GM19452 (cell line): ENCODE data around the gene MAGOHB.

Experiments used
- ATAC-seq: cut with Tn5 transposase; IDR thresholded peaks from one replicate; pipeline ENCODE4 v1.9.1; 2021; ENCODE audit not compliant: unreplicated experiment

MAGOHB gene

DNA sequence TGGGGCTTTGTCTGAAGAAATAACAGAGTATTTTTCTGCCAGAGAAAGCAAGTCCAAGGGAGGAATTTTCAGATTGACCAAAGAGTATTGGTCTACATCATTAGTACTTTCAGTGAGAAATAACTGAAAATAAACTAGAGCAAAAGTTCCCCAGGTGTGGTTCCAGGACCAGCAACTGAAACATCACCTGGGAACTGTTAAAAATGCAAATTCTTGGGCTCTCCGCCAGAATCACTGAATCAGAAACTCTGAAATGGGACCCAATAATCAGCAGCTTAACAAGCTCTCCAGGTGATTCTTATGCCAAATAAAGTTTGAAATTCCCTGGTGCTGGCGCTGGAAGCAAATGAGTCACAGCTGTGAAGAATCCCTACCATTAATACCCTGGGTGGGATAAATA is 55.6 kb downstream of the MAGOHB start:
- ATAC-seq = peak; percentile 62

DNA sequence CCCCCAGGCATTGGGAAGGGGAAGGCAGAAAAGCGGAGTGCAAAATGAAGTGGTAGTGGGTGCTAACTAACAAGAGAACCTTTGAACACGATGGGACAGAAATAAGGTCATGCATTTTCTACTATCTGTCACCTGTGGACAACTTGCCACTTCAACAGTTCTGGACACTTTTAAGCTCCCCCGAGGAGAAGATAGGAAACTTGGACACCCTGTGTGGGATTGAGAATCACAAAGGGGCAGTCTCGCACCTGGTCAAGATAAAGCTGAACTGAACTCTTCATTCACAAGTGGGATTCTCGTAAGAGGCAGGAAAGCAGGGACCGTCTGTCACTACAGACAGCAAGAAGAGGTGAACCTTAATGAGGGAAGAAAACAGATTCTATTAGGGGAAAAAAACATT is 56.1 kb downstream of the MAGOHB start:
- no peak for ATAC-seq

DNA sequence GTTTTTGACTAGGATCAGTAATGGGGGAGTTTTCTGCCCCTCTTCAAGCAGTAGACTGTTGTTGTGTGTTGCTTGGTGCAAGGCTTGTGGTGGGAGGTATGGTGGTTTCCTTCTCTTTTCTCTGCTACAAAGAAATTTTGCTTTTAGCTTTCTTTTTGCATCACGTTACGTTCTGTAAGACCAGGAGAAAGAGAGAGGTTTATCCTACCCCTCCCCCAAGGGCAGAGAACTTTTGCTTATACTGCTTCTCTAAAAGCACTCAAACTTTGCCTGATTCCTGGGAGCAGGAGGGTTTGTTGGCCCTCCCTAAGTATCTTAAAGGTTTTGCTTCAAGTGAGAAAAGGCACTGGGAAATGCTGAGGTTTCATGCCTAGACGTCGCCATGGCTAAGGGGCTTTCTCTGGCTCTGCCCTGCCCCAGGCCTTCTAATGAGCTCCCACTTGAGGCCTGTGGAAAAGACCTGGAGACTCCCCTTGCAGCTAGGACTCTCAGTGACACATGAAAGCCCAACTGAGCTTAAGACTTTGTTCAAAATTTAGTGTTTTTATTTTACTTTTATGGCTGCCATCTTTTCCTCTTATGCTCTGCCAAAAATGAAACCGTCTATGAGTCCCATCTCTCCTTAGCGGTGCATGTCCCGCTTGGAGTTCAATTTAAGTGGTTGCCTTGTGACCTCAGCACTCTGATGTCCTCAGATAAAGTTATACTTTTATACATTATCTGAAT is 58.5 kb downstream of the MAGOHB start:
- ATAC-seq = no peak

DNA sequence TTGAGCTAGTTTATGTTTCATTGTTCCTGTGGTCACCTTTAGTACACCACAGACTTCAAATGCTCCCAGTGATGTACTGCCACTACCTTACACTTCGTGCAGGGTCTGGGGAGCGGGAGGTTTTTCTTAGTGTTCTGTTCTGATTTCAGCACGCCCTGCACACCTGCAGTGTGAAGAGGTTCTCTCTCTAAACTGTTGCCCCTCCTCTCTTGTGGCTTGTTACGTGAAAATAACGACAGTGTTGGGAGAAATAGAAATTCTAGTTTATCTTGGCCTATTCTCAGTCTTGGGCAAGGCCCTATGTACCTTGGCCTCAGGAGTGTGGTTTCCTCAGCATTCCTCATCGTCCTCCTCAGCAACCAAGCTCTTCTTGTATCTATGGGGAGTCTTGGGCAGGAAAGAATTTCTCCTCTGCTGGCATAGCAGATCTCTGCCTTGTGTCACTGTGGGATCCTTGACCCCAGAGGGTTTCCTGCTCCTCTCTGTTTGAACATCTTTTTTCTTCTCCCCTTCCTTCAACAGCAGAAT is 59.1 kb downstream of the MAGOHB start:
- ATAC-seq = no peak
